ENCODE measurements around the gene PLK2.

DNA sequence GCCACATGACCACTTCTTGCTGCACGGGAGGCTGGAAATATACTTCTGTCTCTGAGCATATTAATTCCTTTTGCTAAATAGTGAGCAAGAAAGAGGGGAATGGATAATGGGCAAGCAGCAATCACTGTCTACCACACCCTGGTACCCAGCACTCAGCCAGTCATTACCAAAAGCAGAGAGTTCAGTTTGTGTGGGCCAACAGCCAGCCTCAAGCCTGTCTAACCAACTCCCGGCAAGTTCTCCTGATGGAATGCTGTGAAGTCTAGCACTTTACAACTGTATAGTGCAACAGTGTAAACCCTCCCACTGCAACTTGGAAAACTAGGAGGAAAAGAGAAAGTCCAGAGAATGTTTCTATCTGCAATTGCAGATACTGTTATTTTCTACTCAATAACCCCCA lies 47.8 kb downstream of the PLK2 start:
- TF ChIP-seq SRSF9 (IDR thresholded peaks at IDR 0.05; ENCODE audit: borderline replicate concordance, low read depth, low read length) (no peak), CEBPG (CRISPR knock-in tag; IDR thresholded peaks at IDR 0.05) (no peak), CEBPG (tag; conservative IDR thresholded peaks at IDR 0.05 in 1 of 2, IDR thresholded peaks at IDR 0.05 in 1 of 2) (no peak), POLR2A (conservative IDR thresholded peaks at IDR 0.05) (no peak), FOXP1 (CRISPR knock-in tag; IDR thresholded peaks at IDR 0.05) (no peak), TAF1 (IDR thresholded peaks at IDR 0.05; ENCODE audit: control insufficient read depth, extremely low read depth, insufficient read depth, low read length, severe bottlenecking) (no peak), PHF20 (IDR thresholded peaks at IDR 0.05; ENCODE audit: partially characterized antibody) (no peak), HDAC6 (IDR thresholded peaks at IDR 0.05; ENCODE audit: low read depth, low read length) (no peak), KLF10 (CRISPR knock-in tag; IDR thresholded peaks at IDR 0.05) (no peak), EP300 (IDR thresholded peaks at IDR 0.05; ENCODE audit: low read length) (no peak), NRF1 (conservative IDR thresholded peaks at IDR 0.05 in 1 of 2, IDR thresholded peaks at IDR 0.05 in 1 of 2) (no peak)
- TF ChIP-seq, protein P1, sequence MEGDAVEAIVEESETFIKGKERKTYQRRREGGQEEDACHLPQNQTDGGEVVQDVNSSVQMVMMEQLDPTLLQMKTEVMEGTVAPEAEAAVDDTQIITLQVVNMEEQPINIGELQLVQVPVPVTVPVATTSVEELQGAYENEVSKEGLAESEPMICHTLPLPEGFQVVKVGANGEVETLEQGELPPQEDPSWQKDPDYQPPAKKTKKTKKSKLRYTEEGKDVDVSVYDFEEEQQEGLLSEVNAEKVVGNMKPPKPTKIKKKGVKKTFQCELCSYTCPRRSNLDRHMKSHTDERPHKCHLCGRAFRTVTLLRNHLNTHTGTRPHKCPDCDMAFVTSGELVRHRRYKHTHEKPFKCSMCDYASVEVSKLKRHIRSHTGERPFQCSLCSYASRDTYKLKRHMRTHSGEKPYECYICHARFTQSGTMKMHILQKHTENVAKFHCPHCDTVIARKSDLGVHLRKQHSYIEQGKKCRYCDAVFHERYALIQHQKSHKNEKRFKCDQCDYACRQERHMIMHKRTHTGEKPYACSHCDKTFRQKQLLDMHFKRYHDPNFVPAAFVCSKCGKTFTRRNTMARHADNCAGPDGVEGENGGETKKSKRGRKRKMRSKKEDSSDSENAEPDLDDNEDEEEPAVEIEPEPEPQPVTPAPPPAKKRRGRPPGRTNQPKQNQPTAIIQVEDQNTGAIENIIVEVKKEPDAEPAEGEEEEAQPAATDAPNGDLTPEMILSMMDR (IDR thresholded peaks at IDR 0.05 in 2 of 3, conservative IDR thresholded peaks at IDR 0.05 in 1 of 3; ENCODE audit: insufficient read depth in 2 of 3, low read depth in 1 of 3, low read length in 3 of 3), result no peak
- TF ChIP-seq, protein P2, sequence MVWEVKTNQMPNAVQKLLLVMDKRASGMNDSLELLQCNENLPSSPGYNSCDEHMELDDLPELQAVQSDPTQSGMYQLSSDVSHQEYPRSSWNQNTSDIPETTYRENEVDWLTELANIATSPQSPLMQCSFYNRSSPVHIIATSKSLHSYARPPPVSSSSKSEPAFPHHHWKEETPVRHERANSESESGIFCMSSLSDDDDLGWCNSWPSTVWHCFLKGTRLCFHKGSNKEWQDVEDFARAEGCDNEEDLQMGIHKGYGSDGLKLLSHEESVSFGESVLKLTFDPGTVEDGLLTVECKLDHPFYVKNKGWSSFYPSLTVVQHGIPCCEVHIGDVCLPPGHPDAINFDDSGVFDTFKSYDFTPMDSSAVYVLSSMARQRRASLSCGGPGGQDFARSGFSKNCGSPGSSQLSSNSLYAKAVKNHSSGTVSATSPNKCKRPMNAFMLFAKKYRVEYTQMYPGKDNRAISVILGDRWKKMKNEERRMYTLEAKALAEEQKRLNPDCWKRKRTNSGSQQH (CRISPR knock-in tag; IDR thresholded peaks at IDR 0.05), result no peak
- TF ChIP-seq, protein P3, sequence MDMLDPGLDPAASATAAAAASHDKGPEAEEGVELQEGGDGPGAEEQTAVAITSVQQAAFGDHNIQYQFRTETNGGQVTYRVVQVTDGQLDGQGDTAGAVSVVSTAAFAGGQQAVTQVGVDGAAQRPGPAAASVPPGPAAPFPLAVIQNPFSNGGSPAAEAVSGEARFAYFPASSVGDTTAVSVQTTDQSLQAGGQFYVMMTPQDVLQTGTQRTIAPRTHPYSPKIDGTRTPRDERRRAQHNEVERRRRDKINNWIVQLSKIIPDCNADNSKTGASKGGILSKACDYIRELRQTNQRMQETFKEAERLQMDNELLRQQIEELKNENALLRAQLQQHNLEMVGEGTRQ (CRISPR knock-in tag; IDR thresholded peaks at IDR 0.05), result no peak
